GM18526 (cell line): ENCODE results near the gene NTHL1.
A peak's percentile ranks its signal among the peaks of the same experiment; 100 is the strongest.

Experiments
- POLR2A ChIP-seq: IDR thresholded peaks from 3 replicates; pipeline ENCODE4 v1.6.1; 2011; ENCODE audit not compliant: insufficient read length; ENCODE audit errors: extremely low read depth

Gene NTHL1

DNA sequence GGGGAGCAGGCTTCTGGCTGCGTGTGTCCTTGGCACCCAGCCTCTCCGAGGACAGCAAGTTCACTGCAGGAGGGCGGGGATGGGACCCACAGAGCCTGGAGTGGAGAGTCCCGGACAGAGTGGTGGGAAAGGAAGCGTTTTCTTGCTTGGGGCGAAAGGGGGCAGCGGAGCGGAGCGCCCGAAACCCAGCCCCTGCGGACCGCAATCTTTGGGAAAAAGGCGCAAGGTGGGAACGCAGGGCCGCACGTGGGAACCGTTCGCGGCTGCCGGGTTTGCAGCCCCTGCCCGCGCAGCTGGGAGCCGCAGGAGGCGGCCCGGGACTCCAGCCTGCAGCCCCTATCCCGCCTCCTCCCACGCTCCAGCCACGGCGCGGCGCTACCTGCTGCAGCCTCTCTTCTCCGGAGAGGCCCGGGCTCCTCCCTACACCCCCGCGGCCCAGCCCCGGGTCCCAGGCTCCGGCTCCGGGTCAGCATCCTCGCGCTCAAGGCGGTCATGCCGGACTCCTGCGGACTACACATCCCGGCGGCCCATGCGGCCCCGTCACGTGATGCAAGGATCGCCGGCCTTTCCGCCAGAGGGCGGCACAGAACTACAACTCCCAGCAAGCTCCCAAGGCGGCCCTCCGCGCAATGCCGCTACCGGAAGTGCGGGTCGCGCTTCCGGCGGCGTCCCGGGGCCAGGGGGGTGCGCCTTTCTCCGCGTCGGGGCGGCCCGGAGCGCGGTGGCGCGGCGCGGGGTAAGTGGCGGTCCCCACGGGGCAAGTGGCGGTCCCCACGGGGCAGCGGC lies at the start of gene NTHL1, which contains the start of gene TSC2:
Gene NTHL1 (minus strand): TSS at position 505 of the 786 bp plus-strand sequence. CDS start 11 bp downstream, at position 494.
Gene TSC2 (plus strand): TSS at position 656 of the 786 bp plus-strand sequence. CDS start 631 bp downstream, outside the sequence.
- peak; percentile 83 for TF ChIP-seq POLR2A

DNA sequence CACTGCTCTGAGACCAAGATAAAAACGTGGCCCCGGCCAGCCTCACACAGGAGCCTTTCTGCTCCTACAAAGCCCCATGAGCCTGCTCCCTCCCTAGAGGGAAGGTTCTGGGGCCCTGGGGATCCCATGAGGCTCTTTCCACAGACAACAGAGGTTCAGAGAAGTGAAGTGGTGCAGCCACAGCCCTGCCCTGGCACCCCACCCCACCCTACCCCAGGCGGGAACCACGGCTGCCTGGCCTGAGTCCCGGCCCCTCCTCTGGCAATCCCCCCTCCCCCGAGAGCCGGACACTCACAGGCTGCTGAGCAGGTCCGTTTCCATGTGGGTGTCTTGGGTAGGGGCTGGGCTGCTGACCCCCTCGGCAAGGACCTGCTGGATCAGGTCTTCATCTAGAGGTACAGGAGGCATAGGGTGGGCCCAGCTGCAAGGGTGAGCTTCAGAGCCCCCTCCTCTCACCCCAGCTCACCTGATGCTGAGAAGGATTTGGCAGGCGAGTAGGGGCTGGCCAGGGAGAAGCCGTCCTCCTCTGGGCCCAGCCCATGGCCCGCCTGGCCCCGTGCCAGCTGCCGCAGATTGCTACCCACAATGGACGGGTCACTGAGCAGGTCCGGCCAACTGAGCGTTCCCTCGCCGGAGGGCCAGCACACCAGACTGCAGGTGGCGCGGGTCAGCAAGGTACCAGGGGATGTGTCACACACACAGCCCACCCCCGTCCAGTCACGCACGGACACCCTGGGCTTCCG lies 49.4 kb upstream of the NTHL1 start:
- TF ChIP-seq POLR2A, result no peak

DNA sequence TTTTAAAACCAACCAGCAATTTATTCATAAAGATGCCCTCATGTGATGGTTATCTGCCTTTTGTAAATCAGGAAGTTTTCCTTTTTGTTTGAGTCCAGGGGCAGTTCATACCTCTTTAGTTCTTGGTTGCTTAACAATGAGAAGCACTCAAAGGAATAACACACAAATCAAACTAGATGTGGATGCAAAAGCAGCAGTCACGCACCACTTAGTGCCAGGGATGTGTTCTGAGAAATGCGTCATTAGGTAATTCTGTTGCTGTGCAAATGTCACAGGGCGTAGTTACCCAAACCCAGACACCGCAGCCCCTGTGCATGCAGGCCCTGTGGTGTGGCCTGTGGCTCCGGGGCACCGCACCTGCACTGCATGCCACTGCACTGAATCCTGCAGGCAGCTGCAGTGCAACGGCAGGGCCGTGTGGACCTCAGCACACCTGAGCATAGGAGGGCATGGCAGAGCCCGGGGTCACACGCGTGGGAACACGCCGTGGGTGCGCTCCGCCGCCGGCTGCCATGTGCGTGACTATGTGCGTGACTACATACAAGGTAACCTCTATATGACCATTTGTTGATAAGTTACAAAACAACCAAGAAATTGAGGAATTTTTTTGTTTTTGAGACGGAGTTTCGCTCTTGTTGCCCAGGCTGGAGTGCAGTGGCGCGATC lies 48.4 kb upstream of the NTHL1 start:
- no peak for TF ChIP-seq POLR2A

DNA sequence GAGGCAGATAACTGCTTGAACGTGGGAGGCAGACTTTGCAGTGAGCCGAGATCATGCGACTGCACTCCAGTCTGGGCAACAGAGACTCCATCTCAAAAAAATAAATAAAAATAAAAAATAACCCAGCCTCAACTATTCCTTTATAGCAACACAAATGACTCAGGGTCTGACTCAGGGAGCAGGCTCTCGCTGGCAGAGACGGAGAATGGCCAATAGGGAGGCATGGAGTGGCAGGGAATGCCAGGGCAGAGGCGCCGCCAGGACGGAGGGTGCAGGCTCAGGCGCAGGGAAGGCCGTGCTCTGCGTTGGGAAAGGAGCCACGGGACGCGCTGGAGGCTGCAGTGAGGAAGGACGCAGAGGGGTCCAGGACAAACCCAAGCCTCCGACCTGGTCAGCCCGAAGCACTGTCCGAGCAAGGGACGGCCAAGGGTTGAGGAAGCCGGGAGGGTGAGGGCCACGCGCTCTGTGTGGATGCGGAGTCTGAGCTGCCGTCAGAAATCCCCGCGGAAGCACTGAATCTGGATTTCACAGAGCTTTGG lies 47.8 kb upstream of the NTHL1 start:
- no peak for TF ChIP-seq POLR2A

DNA sequence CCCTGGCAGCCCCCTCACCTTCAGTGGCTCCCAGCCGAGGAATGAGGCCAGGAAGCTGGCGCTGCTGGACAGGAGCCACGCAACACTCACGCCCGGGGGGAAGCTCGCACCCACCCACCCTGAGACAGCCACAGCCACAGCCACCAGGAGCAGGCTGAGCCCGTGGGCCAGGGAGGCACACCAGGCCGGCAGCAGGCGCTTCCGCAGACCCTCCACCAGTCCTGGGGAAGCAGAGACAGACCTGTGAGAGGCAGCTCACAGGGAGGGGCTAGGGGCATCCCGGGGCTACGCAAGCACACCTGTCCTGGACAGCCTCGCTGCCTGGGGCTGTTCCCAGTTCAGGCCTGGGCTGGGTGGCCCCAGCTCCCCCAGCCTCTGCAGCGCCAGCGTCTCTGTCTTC lies 46.2 kb upstream of the NTHL1 start:
- no peak for TF ChIP-seq POLR2A

DNA sequence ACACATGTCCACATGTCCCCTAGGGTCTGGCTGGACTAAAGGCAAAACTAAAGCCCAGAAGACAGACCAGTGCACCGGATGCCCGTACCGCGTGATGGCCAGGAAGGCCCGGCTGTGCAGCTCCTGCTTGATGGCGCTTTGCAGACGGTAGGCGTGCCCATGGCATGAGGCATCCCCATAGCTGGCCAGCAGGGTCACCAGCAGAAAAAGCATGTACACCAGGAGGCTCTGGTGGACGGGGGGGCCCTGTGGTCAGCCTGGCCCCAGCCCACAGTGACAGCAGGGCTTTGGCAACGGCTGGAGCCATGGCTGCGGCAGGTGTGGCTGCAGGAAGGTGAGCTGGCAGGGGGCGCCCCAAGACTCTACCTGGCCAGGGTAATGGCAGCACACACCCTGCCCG lies 45.2 kb upstream of the NTHL1 start:
- TF ChIP-seq POLR2A, result no peak

DNA sequence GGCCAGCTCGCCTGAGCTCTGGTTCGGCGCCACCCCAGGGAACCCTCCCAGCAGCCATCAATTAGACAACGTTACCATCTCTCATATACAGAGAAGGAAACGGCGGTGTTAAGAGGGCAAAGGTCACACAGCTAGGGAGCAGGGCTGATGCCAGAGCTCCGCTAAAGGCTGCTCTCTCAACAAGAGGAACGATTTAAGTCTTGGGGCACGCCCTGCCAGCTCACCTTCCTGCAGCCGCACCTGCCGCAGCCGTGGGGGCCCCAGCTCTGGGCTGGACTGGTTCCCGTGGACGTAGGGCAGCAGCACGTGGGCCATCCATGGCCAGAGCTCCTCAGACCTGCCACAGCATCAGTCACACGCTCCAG lies 44.6 kb upstream of the NTHL1 start:
- TF ChIP-seq POLR2A, result no peak

DNA sequence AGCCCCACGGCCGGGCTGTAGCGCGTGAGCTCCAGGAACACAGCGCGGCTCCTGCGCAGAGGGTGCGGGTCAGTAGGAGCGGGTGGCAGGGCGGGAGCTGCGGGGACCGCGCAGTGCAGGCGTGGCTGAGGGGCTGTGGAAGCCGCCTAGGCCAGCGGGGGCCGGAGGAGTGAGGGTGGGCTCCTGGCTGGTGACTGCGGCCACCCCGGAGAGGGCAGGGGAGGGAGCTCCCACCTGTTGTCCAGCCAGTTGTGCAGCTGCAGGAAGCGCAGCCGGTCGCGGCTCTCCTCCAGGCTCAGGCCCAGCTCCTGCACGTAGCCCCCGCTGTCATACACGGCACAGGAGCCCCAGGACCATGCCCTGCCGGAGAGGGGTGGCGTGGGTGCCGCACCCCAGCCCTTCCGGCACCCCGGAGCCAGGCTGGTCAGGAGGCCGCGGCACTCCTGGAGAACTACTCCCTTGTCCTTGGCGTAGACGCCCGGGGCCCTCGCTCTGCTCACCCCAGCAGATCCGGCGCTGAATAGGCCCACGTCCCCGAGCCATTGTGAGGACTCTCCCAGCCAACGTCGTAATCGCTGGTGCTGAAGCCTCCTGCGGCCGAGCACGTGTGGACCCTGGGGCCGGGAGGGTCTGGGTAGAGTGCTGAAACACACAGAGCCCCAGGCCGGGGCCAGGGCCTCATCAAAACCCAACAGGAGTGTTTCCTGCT lies 44.1 kb upstream of the NTHL1 start:
- no peak for TF ChIP-seq POLR2A

DNA sequence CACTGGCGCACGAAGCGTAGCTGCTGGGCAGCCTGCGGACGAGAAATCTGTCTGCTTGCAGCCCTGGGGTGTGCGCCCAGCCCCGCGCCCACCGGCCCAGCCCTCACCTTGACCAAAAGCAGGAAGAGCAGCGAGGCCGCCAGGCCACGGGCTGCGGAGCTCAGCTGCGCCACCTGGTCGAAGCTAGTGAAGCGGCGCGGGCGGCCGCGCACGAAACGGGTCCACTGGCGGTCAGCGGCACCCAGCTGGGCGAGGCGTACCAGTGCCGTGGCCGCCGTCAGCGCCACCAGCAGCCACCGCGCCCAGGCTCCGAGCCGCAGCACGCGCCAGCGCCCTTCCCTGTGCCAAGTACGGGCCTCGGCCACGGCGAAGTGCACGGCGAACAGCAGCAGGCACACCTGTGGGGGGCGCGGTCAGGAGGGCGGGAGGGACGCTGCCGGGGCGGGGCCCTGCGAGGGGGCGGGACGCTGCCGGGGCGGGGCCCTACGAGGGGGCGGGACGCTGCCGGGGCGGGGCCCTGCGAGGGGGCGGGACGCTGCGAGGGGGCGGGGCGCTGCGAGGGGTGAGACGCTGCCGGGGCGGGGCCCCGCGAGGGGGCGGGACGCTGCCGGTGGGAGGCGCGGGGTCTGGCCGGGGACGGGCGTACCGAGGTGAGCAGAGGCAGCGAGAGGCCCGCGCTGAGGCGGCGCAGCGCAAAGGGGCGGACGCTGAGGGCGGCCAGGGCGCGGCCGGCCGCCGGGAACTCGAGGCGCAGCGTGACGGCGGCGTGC lies 43.3 kb upstream of the NTHL1 start:
- TF ChIP-seq POLR2A, result no peak

DNA sequence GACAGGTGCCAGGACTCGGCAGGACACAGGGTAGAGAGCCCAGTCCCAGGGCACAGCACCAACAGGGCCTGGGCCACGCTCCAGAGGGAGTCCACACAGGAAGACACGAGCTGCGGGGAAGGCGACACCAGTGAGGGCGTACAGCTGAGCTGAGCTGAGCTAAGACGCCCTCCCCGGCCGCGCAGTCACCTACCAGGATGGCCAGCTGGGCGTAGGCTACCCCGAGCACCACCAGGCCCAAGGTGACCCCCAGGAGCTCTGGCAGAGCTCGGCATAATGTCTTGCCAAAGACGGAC lies 42.8 kb upstream of the NTHL1 start:
- TF ChIP-seq POLR2A, result no peak

DNA sequence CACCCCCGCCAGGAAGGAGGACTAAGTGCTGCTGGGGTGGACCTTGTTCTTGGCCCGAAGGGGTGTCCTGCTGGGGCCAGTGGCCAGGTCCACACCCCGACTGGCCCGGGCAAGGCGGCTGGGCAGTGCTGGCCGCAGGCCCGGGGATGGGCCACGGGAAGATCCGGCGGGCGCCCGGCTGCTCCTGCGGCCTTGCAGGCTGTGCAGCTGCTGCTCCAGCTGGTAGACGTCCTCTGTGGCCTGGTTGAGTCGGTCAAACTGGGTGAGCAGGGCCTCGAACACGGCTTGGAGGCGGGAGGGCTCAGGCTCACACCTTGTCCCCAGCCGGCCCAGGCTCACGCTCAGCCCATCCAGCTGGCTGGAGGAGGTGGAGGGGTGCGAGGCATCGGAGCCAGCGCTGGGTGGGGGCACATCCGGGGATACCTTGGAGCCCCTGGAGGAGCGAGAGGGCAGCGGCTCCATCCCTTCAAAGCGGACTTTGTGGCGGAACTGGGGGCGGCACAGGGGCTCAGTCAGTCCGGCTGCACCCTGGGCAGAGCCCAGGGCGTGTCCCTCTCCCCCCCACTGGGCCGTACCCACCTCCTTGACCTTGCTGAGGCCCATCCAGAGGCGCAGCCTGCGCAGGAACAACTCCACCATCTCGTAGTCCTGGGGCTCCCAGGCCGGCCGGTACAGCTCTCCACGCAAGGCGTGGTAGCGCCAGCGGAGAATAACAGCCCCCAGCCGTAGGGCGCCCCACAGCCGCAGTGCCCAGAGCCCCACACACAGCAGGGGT lies 42.3 kb upstream of the NTHL1 start:
- no peak for TF ChIP-seq POLR2A

DNA sequence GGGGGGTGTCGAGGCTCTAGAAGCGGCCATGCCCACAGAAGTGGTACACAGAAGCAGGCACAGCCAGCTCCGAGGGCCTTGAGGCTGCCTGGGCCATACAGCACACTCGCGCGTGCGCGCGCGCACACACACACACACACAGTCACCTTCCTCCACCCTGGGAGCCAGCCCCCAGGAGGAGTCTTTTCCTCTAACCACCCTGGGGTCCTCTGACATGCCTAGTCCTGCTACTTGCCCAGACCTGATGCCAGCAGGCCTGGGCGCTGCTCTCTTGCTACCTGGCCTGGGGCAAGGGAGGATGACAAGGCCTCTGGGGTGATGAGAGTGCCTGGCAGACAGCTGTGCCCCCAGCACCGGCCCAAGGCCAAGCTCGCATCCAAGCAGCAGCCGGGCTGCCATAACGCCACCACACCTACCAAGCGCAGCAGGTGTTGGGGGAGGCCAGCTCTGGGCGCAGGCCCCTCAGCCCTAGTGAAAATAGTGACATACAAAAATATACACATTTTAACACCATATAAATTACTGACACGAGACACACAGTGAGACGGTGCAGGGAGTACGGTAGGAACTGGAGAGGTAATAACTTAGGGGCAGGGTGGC lies 41.2 kb upstream of the NTHL1 start:
- no peak for TF ChIP-seq POLR2A
